SK-N-SH (cell line): ENCODE data around the gene ATP8A2. TPM values are rescaled to one million over a fixed set of nuclear protein-coding genes. Genes with fewer than 3 reads are reported as not detected.

Experiments used
- CTCF ChIA-PET: fragments of 300-600, 350-600 bp; formaldehyde crosslinking; extraction: SDS; loops from one replicate; lab custom pipeline; 2021; lab: Yijun Ruan, JAX
- POLR2A ChIA-PET: fragments of 350-600 bp; sonication (Branson Sonifier 250); formaldehyde crosslinking; extraction: SDS; loops from one replicate; lab custom pipeline; 2020; ENCODE audit warnings: antibody characterized with exemption, inconsistent platforms; lab: Yijun Ruan, JAX
- DNase-seq: peaks from one replicate; pipeline ENCODE4 v3.0.0; 2012
- H2AFZ ChIP-seq: fragments of 200-600 bp; sonication (generic); 2 replicates; pipeline ENCODE4 v1.8.1; 2016; ENCODE audit warnings: antibody characterized with exemption, mild to moderate bottlenecking, low read depth
- H3F3A ChIP-seq: fragments of 200-600 bp; sonication (generic); replicated peaks from 2 replicates; pipeline ENCODE3; 2016; ENCODE audit warnings: antibody characterized with exemption, mild to moderate bottlenecking; ENCODE audit not compliant: insufficient read depth
- H3K27ac ChIP-seq, 2 experiments: fragments of 200-500 bp in 1 of 2; fragments of 200-600 bp in 1 of 2; sonication (Bioruptor generic) in 1 of 2; sonication (generic), shearing (Covaris generic) in 1 of 2; 2 replicates each; pipeline versions ENCODE4 v1.5.1 to v1.6.1; 2014 to 2016; ENCODE audit warnings: low read depth in 2 of 2, inconsistent platforms in 1 of 2, low read length in 1 of 2, mild to moderate bottlenecking in 1 of 2, mixed read lengths in 1 of 2
- H3K27me3 ChIP-seq: fragments of 200-600 bp; sonication (generic), shearing (Covaris generic); 2 replicates; pipeline ENCODE4 v1.6.1; 2016; ENCODE audit warnings: mixed run types; ENCODE audit not compliant: insufficient read depth
- H3K36me3 ChIP-seq, 2 experiments: fragments of 200-500 bp in 1 of 2; fragments of 200-600 bp in 1 of 2; sonication (Bioruptor generic) in 1 of 2; sonication (generic) in 1 of 2; replicated peaks in 1 of 2; 2 replicates each; pipeline versions ENCODE3 to v1.5.1; 2014 to 2016; ENCODE audit warnings: low read length in 1 of 2, mild to moderate bottlenecking in 1 of 2; ENCODE audit not compliant: insufficient read depth in 2 of 2, control insufficient read depth in 1 of 2
- H3K4me1 ChIP-seq, 2 experiments: fragments of 200-500 bp in 1 of 2; fragments of 200-600 bp in 1 of 2; sonication (Bioruptor generic) in 1 of 2; sonication (generic), shearing (Covaris generic) in 1 of 2; 2 replicates each; pipeline versions ENCODE4 v1.5.1 to v1.6.1; 2014 to 2016; ENCODE audit warnings: low read depth in 1 of 2, low read length in 1 of 2, mixed run types in 1 of 2; ENCODE audit not compliant: insufficient read depth in 2 of 2, control insufficient read depth in 1 of 2
- H3K4me2 ChIP-seq: fragments of 200-600 bp; sonication (generic), shearing (Covaris generic); 2 replicates; pipeline ENCODE4 v1.6.1; 2017; ENCODE audit warnings: mixed run types
- H3K4me3 ChIP-seq, 2 experiments: fragments of 200-500 bp in 1 of 2; fragments of 200-600 bp in 1 of 2; sonication (Bioruptor generic) in 1 of 2; sonication (generic), shearing (Covaris generic) in 1 of 2; 2 replicates each; pipeline versions ENCODE4 v1.5.1 to v1.8.1; 2014 to 2016; ENCODE audit warnings: low read depth in 2 of 2, inconsistent platforms in 1 of 2, low read length in 1 of 2, mild to moderate bottlenecking in 1 of 2, mixed read lengths in 1 of 2, moderate library complexity in 1 of 2
- H3K79me2 ChIP-seq: fragments of 200-600 bp; sonication (generic); 2 replicates; pipeline ENCODE4 v1.8.1; 2017; ENCODE audit warnings: mild to moderate bottlenecking; ENCODE audit not compliant: insufficient read depth
- H3K9ac ChIP-seq: fragments of 200-600 bp; sonication (generic); 2 replicates; pipeline ENCODE4 v1.6.1; 2017; ENCODE audit warnings: mixed run types
- H3K9me2 ChIP-seq: fragments of 200-600 bp; sonication (generic); 2 replicates; pipeline ENCODE4 v1.6.1; 2017; ENCODE audit warnings: mixed run types
- H3K9me3 ChIP-seq: fragments of 200-600 bp; sonication (generic); 2 replicates; pipeline ENCODE4 v1.6.1; 2017; ENCODE audit warnings: mixed run types, mild to moderate bottlenecking, moderate library complexity
- H4K20me1 ChIP-seq: fragments of 200-600 bp; sonication (generic); 2 replicates; pipeline ENCODE4 v1.6.1; 2017; ENCODE audit warnings: mild to moderate bottlenecking, mixed run types; ENCODE audit not compliant: insufficient read depth
- CTCF ChIP-seq: fragments of 200-600 bp; sonication (generic); IDR thresholded peaks from 2 replicates; pipeline ENCODE4 v1.6.1; 2017; ENCODE audit warnings: antibody characterized with exemption, mild to moderate bottlenecking, moderate library complexity
- ELF1 ChIP-seq: IDR thresholded peaks from 2 replicates; pipeline ENCODE4 v1.4.0; 2012
- EP300 ChIP-seq, 2 experiments: IDR thresholded peaks; 2 replicates each; pipeline versions ENCODE4 v1.4.0 to v1.6.1; 2012; ENCODE audit warnings: borderline replicate concordance in 1 of 2, low read depth in 1 of 2, low read length in 1 of 2
- EZH2phosphoT487 ChIP-seq: fragments of 200-600 bp; sonication (generic); IDR thresholded peaks from 2 replicates; pipeline ENCODE4 v1.6.1; 2017; ENCODE audit warnings: low read depth, mixed run types, mild to moderate bottlenecking, antibody characterized with exemption, moderate library complexity, borderline replicate concordance
- FOXM1 ChIP-seq: IDR thresholded peaks from 2 replicates; pipeline ENCODE4 v1.4.0; 2012; ENCODE audit warnings: low read depth, mild to moderate bottlenecking
- GABPA ChIP-seq: IDR thresholded peaks from 2 replicates; pipeline ENCODE4 v1.4.0; 2012; ENCODE audit warnings: low read depth, mild to moderate bottlenecking
- GATA2 ChIP-seq: sonication (generic); formaldehyde crosslinking; IDR thresholded peaks from 2 replicates; pipeline ENCODE4 v1.5.0; 2020; ENCODE audit warnings: mild to moderate bottlenecking, missing genetic modification reagents
- IRF3 ChIP-seq: fragments of 150-350 bp; IDR thresholded peaks from 2 replicates; pipeline ENCODE4 v1.6.1; 2016; ENCODE audit warnings: mild to moderate bottlenecking, low read depth, low read length
- JUND ChIP-seq: IDR thresholded peaks from 2 replicates; pipeline ENCODE4 v1.4.0; 2012
- MAX ChIP-seq: IDR thresholded peaks from 2 replicates; pipeline ENCODE4 v1.4.0; 2012; ENCODE audit warnings: low read depth
- MEF2A ChIP-seq: IDR thresholded peaks from 2 replicates; pipeline ENCODE4 v1.4.0; 2012; ENCODE audit warnings: low read depth, borderline replicate concordance
- NFIC ChIP-seq: IDR thresholded peaks from 2 replicates; pipeline ENCODE4 v1.4.0; 2012; ENCODE audit warnings: borderline replicate concordance
- NRF1 ChIP-seq: IDR thresholded peaks from 2 replicates; pipeline ENCODE4 v1.6.1; 2012; ENCODE audit warnings: low read depth, mild to moderate bottlenecking, low read length
- PBX3 ChIP-seq: IDR thresholded peaks from 2 replicates; pipeline ENCODE4; 2012
- POLR2AphosphoS5 ChIP-seq: IDR thresholded peaks from 2 replicates; pipeline ENCODE4 v1.6.1; 2012; ENCODE audit warnings: low read depth, low read length
- RAD21 ChIP-seq: IDR thresholded peaks from 2 replicates; pipeline ENCODE4 v1.6.1; 2012; ENCODE audit warnings: mild to moderate bottlenecking, low read length
- REST ChIP-seq: IDR thresholded peaks from 2 replicates; pipeline ENCODE4 v1.6.1; 2012; ENCODE audit warnings: mild to moderate bottlenecking, low read depth, low read length, moderate library complexity
- RFX5 ChIP-seq: IDR thresholded peaks from 2 replicates; pipeline ENCODE4 v1.6.1; 2012; ENCODE audit warnings: mild to moderate bottlenecking, improper control_type of control experiment, low read length
- TAF1 ChIP-seq: IDR thresholded peaks from 2 replicates; pipeline ENCODE4 v1.6.1; 2012; ENCODE audit warnings: low read depth, mild to moderate bottlenecking, low read length, moderate library complexity, borderline replicate concordance
- ZBTB33 ChIP-seq: IDR thresholded peaks from 2 replicates; pipeline ENCODE4 v1.4.0; 2012; ENCODE audit warnings: low read depth, borderline replicate concordance
- WGBS: methylation state at CpG from one replicate; pipeline ENCODE4 v1.1.6; 2017; ENCODE audit warnings: low lambda C conversion rate; 5-methylcytosine and 5-hydroxymethylcytosine counted together
- polyA plus RNA-seq, 3 experiments: library from polyadenylated mRNA; depleted of rRNA; stranded (reverse); fragments of >200 nt; gene quantifications; 2 replicates each; pipeline ENCODE4 v1.2.3, GENCODE V29; 2012

The ATP8A2 gene
- polyA plus RNA-seq, 1 of the 3 experiments (the other 2 are of a cell fraction): 0.02 TPM

- WGBS: 53% methylated on average over 8 of the region's 8 CpGs
- CTCF ChIA-PET: interaction anchor here (0.6 to 2.3 kb wide), 3 partner anchors 11 to 483 kb away, joined by 3 to 12 read pairs (median 4); no protein-coding TSS in a partner anchor
- Histone ChIP-seq H3F3A (no peaks in the 10 kb centered on the region), H3K4me3 (no peak overlapping the region), H3K9me2 (no peaks in the 10 kb centered on the region), H3K4me2 (no peak overlapping the region), H4K20me1 (no peaks in the 10 kb centered on the region), H3K36me3 (no peaks in the 10 kb centered on the region), H3K9ac (no peak overlapping the region), H3K27ac (no peak overlapping the region), H3K79me2 (no peaks in the 10 kb centered on the region), H3K27me3 (no peaks in the 10 kb centered on the region), H2AFZ (no peak overlapping the region), H3K9me3 (no peaks in the 10 kb centered on the region), H3K4me1 (no peaks in the 10 kb centered on the region)
- TF ChIP-seq GABPA: no peak
- TF ChIP-seq EP300 (IDR thresholded peaks at IDR 0.05; ENCODE audit: borderline replicate concordance in 1 of 2, low read depth in 1 of 2, low read length in 1 of 2): no peak
- no peak for TF ChIP-seq JUND
- TF ChIP-seq TAF1: no peak
- TF ChIP-seq FOXM1: no peak
- TF ChIP-seq REST: no peak
- TF ChIP-seq NFIC: no peak
- no peak for TF ChIP-seq ELF1
- TF ChIP-seq GATA2: no peak
- TF ChIP-seq RAD21: no peak
- TF ChIP-seq CTCF: no peak
- no peak for TF ChIP-seq ZBTB33
- TF ChIP-seq EZH2phosphoT487: no peak
- TF ChIP-seq RFX5: no peak
- no peak for TF ChIP-seq MAX
- no peak for TF ChIP-seq PBX3
- TF ChIP-seq NRF1: no peak
- no peak for TF ChIP-seq IRF3
- no peak for TF ChIP-seq MEF2A
- TF ChIP-seq POLR2AphosphoS5: no peak
- POLR2A ChIA-PET: no interaction called here
- DNase-seq: no peak
Observed at GRCh38 chr13:25579221-25579620, 207.4 kb downstream of the ATP8A2 start.
